GM21528 (cell line): ENCODE results near the gene TMEM94.
"Not testable (repeated sequence)": the region's sequence is repeated elsewhere in the genome, so short reads cannot be mapped to it uniquely, and the experiment has no call there.

Experiments used
- ATAC-seq: cut with Tn5 transposase; IDR thresholded peaks from one replicate; pipeline ENCODE4 v1.9.1; 2021; ENCODE audit warnings: mild to moderate bottlenecking, moderate library complexity; ENCODE audit not compliant: unreplicated experiment, low FRiP score

The TMEM94 gene

DNA sequence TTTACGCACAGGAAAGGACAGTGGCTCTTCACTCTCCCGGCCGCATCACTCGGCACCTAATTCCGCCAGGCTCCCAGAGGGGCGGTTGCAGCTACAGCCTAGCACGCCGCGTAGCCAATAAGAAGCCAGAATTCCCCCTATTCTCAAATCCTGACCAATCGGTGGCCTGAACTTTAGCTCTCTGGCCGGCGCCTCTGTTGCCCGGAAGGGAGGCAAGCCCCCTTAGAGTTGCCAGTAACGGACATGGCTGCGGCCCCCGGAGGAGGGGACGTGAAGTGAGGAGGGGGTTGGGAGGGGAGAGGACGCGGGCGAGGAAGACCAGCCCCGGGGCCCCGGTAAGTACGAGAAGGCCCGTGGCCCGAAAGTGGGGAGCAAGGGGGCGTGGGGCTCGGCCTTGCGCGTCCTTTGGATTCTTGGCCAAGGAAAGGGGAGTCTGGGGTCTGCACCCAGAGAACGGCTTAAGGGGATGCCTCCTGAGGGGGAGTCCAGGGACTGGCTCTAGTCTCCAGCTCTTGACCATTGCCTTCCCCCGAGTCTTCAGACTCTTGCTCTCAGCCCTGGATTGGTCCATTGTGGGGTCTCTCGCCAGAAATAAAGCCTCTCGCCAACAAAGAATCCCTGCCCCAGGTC, at the start of gene TMEM94:
Gene TMEM94, plus strand, starts transcription at position 219 of the 630 bp plus-strand sequence. CDS start 15,271 bp downstream, outside the sequence.
- peak; percentile 89 for ATAC-seq

- ATAC-seq: no peak
Measured at GRCh38 chr17:75407655-75408352, 48.6 kb upstream of the TMEM94 start.

- ATAC-seq: no peak
Measured at GRCh38 chr17:75410141-75410540, 46.3 kb upstream of the TMEM94 start.

GRCh38 chr17:75411328-75412067, 44.9 kb upstream of the TMEM94 start:
- ATAC-seq: no peak

DNA sequence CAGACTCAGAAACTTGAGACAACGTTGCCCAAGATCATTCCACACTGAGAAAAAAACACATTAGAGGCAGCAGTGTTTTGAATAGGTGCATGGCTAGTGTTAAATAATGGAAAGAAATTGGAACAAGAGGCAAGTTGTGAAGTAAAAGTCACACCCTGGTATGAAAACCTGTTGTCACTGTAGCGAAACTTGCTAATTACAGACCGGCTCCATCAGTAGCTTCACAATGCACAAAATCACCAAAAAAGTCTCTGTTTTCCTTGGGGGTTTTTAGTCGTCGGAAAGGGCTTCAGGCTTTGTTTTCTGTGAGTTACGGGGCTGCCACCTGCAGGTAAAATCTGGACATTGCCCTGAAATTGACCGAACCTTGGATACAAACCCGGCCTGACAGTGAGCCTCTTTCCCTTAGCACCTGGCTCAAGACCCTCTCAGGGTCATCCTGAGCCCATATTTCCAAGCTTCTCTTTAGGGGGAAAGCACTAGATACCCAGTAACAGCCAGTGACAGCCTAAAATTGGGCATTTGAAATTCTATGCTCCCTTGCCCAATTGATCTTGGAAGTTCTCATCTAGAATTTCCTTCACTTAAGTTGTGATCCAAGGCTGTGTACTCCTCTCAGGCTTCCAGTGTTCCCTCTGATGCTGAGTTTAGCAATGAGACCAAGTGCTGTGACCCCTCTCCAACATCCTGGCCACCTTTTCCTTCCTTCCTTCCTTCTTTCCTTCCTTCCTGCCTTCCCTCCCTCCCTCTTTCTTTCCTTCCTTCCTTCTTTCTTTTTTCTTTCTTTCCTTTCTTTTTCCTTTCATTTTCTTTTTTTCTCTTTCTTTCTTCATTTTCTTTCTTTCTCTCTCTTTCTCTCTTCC, 43.7 kb upstream of the TMEM94 start:
- peak; percentile 52 for ATAC-seq

GRCh38 chr17:75414488-75414887, 41.9 kb upstream of the TMEM94 start:
- ATAC-seq: no peak

- no peak for ATAC-seq
Measured at GRCh38 chr17:75416006-75416405, 40.4 kb upstream of the TMEM94 start.

DNA sequence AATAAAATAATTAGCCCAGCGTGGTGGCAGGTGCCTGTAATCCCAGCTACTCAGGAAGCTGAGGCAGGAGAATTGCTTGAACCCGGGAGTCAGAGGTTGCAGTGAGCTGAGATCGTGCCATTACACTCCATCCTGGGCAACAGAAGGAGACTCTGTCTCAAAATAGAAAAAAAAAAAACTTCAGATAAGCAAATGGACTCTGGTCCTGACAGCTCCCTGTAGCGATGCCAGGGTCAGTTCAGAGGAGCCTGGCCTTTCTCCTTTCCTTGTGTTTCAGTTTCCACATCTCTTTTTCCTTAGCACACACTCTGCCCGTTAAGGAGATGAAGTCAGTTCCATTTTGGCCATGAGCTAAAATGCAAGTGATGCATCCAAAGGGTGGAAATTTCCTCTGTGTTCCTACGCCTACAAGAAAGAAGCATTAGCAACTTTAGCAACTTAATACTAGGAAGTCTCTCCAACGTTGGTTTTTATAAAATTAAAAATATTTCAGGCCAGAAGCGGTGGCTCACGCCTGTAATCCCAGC, 39.3 kb upstream of the TMEM94 start:
- no peak for ATAC-seq

- no peak for ATAC-seq
Measured at GRCh38 chr17:75418531-75418930, 37.9 kb upstream of the TMEM94 start.

GRCh38 chr17:75428543-75429469, 27.6 kb upstream of the TMEM94 start:
- no peak for ATAC-seq

- no peak for ATAC-seq
Measured at GRCh38 chr17:75430159-75430974, 26.1 kb upstream of the TMEM94 start.

DNA sequence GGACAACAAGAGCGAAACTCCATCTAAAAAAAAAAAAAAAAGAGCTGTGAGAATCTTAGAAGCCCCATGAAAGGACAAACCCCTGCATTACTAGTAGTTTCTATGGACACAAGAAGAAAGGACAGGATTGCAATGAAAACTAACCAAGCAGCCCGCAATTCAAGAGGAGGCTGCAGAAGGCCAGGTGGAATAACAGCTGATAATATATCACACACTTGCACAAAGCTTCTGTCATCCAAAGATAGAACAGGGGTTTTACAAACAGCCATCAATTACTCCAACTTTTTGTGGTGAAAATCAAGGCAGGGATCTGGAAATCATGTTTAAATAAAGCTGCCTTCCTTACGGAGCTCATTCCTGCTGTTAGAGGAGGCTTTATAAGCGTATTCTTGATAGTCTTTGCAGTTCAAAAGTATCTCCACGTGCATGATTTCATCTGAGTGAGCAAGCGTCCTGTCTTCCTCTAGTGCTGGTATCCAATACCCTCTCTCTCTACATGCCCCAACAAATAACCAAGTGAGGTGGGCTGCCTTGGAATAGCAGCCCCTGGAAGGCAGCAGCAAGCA, 23.1 kb upstream of the TMEM94 start:
- ATAC-seq: no peak

DNA sequence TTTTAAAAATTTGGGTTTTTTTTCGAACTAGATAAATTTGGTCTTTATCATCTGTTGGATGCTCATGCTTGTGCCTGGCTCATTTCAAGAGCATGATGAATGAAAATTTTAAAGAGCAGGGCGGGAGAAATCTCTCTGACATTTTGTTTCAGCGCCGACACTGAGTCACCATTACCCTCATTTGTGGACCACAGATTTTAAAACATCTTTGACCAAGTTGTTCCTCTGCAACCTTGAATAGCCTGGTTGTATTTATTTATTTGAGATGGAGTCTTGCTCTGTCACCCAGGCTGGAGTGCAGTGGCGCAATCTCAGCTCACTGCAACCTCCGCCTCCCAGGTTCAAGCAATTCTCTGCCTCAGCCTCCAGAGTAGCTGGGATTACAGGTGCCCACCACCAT, 22.0 kb upstream of the TMEM94 start:
- not testable (repeated sequence) for ATAC-seq

GRCh38 chr17:75437404-75437803, 19.0 kb upstream of the TMEM94 start:
- not testable (repeated sequence) for ATAC-seq

GRCh38 chr17:75439287-75439686, 17.1 kb upstream of the TMEM94 start:
- ATAC-seq: no peak

DNA sequence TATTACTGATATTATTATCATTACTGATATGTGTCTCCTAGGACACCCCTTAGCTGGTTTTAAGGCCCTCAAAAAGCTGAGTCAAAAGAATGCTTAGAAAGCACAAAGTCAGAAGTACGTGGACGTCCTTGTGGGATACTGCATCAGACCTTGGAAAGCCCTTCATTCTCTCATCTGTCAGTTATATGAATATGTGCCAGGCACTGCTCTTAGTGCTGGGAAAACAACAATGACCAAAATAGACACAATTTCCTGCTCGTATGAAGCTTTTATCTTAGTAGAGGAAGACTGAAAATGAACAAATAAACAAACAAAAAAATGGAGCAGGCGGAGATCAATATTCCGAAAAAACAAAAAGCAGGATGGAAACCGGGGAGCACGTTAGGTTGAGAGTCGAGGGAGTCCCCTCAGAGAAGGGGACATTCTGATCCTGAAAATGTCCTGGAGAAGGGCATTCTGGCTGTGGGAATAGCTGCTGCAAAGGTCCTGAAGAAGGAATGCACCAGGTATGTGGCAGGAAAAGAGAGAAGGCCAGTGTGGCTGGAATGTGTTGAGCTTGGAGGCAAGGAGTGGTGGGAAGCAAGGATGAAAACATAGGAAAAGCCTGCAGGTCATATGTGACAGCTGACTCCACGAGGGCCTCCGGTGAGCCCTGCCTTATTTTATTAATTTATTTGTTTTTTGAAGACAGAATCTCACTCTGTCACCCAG, 15.5 kb upstream of the TMEM94 start:
- no peak for ATAC-seq
